HG03060 (cell line): ENCODE results near the gene LRRC8E.

Experiments
- ATAC-seq: cut with Tn5 transposase; IDR thresholded peaks from one replicate; pipeline ENCODE4 v1.9.1; 2021; ENCODE audit warnings: low read depth, moderate number of reproducible peaks; ENCODE audit not compliant: unreplicated experiment

LRRC8E gene

GRCh38 chr19:7944177-7944761, 56.0 kb downstream of the LRRC8E start:
- peak; percentile 32 for ATAC-seq

- ATAC-seq = no peak
Measured at GRCh38 chr19:7947939-7948338, 59.6 kb downstream of the LRRC8E start.
